Activated CD8-positive, alpha-beta memory T cell treated with anti-CD3 and anti-CD28 coated beads for 24 hours (primary cell): ENCODE data around the gene INO80E.
"Not testable (repeated sequence)": the region's sequence is repeated elsewhere in the genome, so short reads cannot be mapped to it uniquely, and the experiment has no call there.

ENCODE experiments used
- DNase-seq: peaks from one replicate; pipeline ENCODE4 v3.0.0-alpha.2; 2020

The INO80E gene

GRCh38 chr16:29995911-29996765 lies at the start of gene INO80E:
TSS of gene INO80E (plus strand) at chr16:29996241. CDS start at chr16:29996311, 70 bp downstream.
- peak; percentile 99 for DNase-seq

GRCh38 chr16:29947897-29948296 lies 48.1 kb upstream of the INO80E start:
- DNase-seq: no peak

- DNase-seq: no peak
Measured at GRCh38 chr16:29950806-29951461, 45.1 kb upstream of the INO80E start.

GRCh38 chr16:29951625-29952365 lies 44.2 kb upstream of the INO80E start:
- DNase-seq: no peak

GRCh38 chr16:29958756-29959155 lies 37.3 kb upstream of the INO80E start:
- no peak for DNase-seq

GRCh38 chr16:29959293-29959692 lies 36.7 kb upstream of the INO80E start:
- DNase-seq: no peak

GRCh38 chr16:29959821-29960220 lies 36.2 kb upstream of the INO80E start:
- DNase-seq: not testable (repeated sequence)

GRCh38 chr16:29961127-29961478 lies 34.9 kb upstream of the INO80E start:
- DNase-seq: no peak

- DNase-seq: peak; percentile 99
Measured at GRCh38 chr16:29961479-29962343, 34.3 kb upstream of the INO80E start, which contains the start of gene TMEM219. TSS of gene TMEM219 (plus strand) at chr16:29962079. CDS start at chr16:29963144, 1,065 bp downstream.

- DNase-seq: no peak
Measured at GRCh38 chr16:29962344-29962994, 33.6 kb upstream of the INO80E start.

- DNase-seq: no peak
Measured at GRCh38 chr16:29963021-29963743, 32.9 kb upstream of the INO80E start.

GRCh38 chr16:29968205-29968604 lies 27.8 kb upstream of the INO80E start:
- DNase-seq: no peak

- DNase-seq: no peak
Measured at GRCh38 chr16:29971304-29971703, 24.7 kb upstream of the INO80E start.

- no peak for DNase-seq
Measured at GRCh38 chr16:29972500-29972899, 23.5 kb upstream of the INO80E start.

- DNase-seq: no peak
Measured at GRCh38 chr16:29972992-29973383, 23.1 kb upstream of the INO80E start.

GRCh38 chr16:29973384-29974246 lies 22.4 kb upstream of the INO80E start, which contains the start of gene TAOK2:
TSS of gene TAOK2 (plus strand) at chr16:29973868. CDS start at chr16:29977773, 3,905 bp downstream.
- peak; percentile 98 for DNase-seq

GRCh38 chr16:29974291-29975133 lies 21.5 kb upstream of the INO80E start:
- DNase-seq: no peak

GRCh38 chr16:29975134-29975538 lies 20.9 kb upstream of the INO80E start:
- no peak for DNase-seq
